Trophoblast cell (in vitro differentiated cells and primary cell): ENCODE data around the gene ADGRF3.

Experiments used
- DNase-seq, 2 donors: peaks; one replicate each; pipeline ENCODE4 v3.0.0-alpha.2; 2016
- H2AFZ ChIP-seq: 2 replicates; pipeline ENCODE4 v1.6.1; 2013; ENCODE audit warnings: low read length, moderate library complexity, mild to moderate bottlenecking; ENCODE audit not compliant: insufficient read depth, poor library complexity
- H2AK5ac ChIP-seq: 2 replicates; pipeline ENCODE4 v1.6.1; 2013; ENCODE audit warnings: mild to moderate bottlenecking, low read length
- H2BK120ac ChIP-seq: 2 replicates; pipeline ENCODE4 v1.6.1; 2013; ENCODE audit warnings: low read length, mild to moderate bottlenecking, moderate library complexity; ENCODE audit not compliant: insufficient read depth, poor library complexity
- H2BK12ac ChIP-seq: 2 replicates; pipeline ENCODE4 v1.6.1; 2013; ENCODE audit warnings: mild to moderate bottlenecking, low read length, moderate library complexity
- H2BK5ac ChIP-seq: 2 replicates; pipeline ENCODE4 v1.6.1; 2013; ENCODE audit warnings: low read length, low read depth, moderate library complexity, mild to moderate bottlenecking; ENCODE audit not compliant: poor library complexity
- H3K14ac ChIP-seq: 2 replicates; pipeline ENCODE4 v1.6.1; 2013; ENCODE audit warnings: mild to moderate bottlenecking, low read length
- H3K18ac ChIP-seq: 2 replicates; pipeline ENCODE4 v1.6.1; 2013; ENCODE audit warnings: mild to moderate bottlenecking, low read length
- H3K23ac ChIP-seq: 2 replicates; pipeline ENCODE4 v1.6.1; 2013; ENCODE audit warnings: low read length
- H3K27ac ChIP-seq: 2 replicates; pipeline ENCODE4 v1.5.1; 2013; ENCODE audit warnings: low read depth, mild to moderate bottlenecking, inconsistent platforms, low read length, moderate library complexity
- H3K27me3 ChIP-seq: 2 replicates; pipeline ENCODE4 v1.6.1; 2013; ENCODE audit warnings: inconsistent platforms, mild to moderate bottlenecking, low read length, moderate library complexity; ENCODE audit not compliant: insufficient read depth
- H3K36me3 ChIP-seq, 2 experiments: 1 replicate in 1 of 2; 2 replicates in 1 of 2; pipeline ENCODE4 v1.6.1; 2013; ENCODE audit warnings: low read length in 2 of 2, mild to moderate bottlenecking in 2 of 2, moderate library complexity in 1 of 2; ENCODE audit not compliant: insufficient read depth in 2 of 2, control insufficient read depth in 1 of 2
- H3K4ac ChIP-seq: 2 replicates; pipeline ENCODE4 v1.6.1; 2013; ENCODE audit warnings: low read depth, mild to moderate bottlenecking, low read length, moderate library complexity
- H3K4me1 ChIP-seq, 2 experiments: 1 replicate in 1 of 2; 2 replicates in 1 of 2; pipeline ENCODE4 v1.6.1; 2013; ENCODE audit warnings: low read length in 2 of 2, mild to moderate bottlenecking in 2 of 2, moderate library complexity in 1 of 2; ENCODE audit not compliant: insufficient read depth in 2 of 2, control insufficient read depth in 1 of 2
- H3K4me2 ChIP-seq: 2 replicates; pipeline ENCODE4 v1.6.1; 2013; ENCODE audit warnings: inconsistent platforms, mild to moderate bottlenecking, low read length, moderate library complexity
- H3K4me3 ChIP-seq: 2 replicates; pipeline ENCODE4 v1.5.1; 2013; ENCODE audit warnings: mild to moderate bottlenecking, low read depth, low read length, inconsistent platforms
- H3K79me1 ChIP-seq: one replicate; pipeline ENCODE4 v1.6.1; 2013; ENCODE audit warnings: low read length
- H3K79me2 ChIP-seq: 2 replicates; pipeline ENCODE4 v1.6.1; 2013; ENCODE audit warnings: low read length, mild to moderate bottlenecking; ENCODE audit not compliant: control insufficient read depth, insufficient read depth, poor library complexity
- H3K9ac ChIP-seq: 2 replicates; pipeline ENCODE4 v1.6.1; 2013; ENCODE audit warnings: mild to moderate bottlenecking, low read length
- H3K9me3 ChIP-seq: 2 replicates; pipeline ENCODE4 v1.6.1; 2013; ENCODE audit warnings: low read depth, mild to moderate bottlenecking, control low read depth, inconsistent platforms, low read length; ENCODE audit not compliant: insufficient read depth
- H4K12ac ChIP-seq: 2 replicates; pipeline ENCODE4 v1.6.1; 2013; ENCODE audit warnings: low read depth, mild to moderate bottlenecking, low read length, moderate library complexity
- H4K8ac ChIP-seq: 2 replicates; pipeline ENCODE4 v1.6.1; 2013; ENCODE audit warnings: low read depth, mild to moderate bottlenecking, low read length, moderate library complexity
- H4K91ac ChIP-seq: one replicate; pipeline ENCODE4 v1.6.1; 2013; ENCODE audit warnings: low read depth, mild to moderate bottlenecking, low read length, moderate library complexity
- WGBS: extraction: QIAGEN DNeasy Blood & Tissue Kit; methylation state at CpG from one replicate; pipeline ENCODE4 v1.1.7; 2013; ENCODE audit warnings: missing lambda C conversion rate; ENCODE audit not compliant: insufficient read length, insufficient coverage; ENCODE audit errors: extremely low coverage; 5-methylcytosine and 5-hydroxymethylcytosine counted together

Gene ADGRF3

GRCh38 chr2:26384597-26384996, 38.0 kb upstream of the ADGRF3 start:
- Histone ChIP-seq H3K14ac (no peak overlapping the region), H2AK5ac (no peak overlapping the region), H2AFZ (no peak overlapping the region), H3K27ac (no peak overlapping the region), H3K79me1 (no peaks in the 10 kb centered on the region), H3K4me1 (no peaks in the 10 kb centered on the region), H4K12ac (no peak overlapping the region), H4K91ac (no peak overlapping the region), H4K8ac (no peak overlapping the region), H3K18ac (no peak overlapping the region), H3K27me3 (no peaks in the 10 kb centered on the region), H2BK12ac (no peak overlapping the region), H3K4me2 (no peak overlapping the region), H3K4me3 (no peak overlapping the region), H3K36me3 (peaks cover 2% of the 10 kb centered on the region in 2 experiments), H3K9ac (no peak overlapping the region), H2BK120ac (no peak overlapping the region), H3K4ac (no peak overlapping the region), H2BK5ac (no peak overlapping the region), H3K9me3 (no peaks in the 10 kb centered on the region), H3K79me2 (no peaks in the 10 kb centered on the region), H3K23ac (no peak overlapping the region)
- no peak for DNase-seq

GRCh38 chr2:26384183-26384582, 37.6 kb upstream of the ADGRF3 start:
- no peak overlapping the region for H3K4ac ChIP-seq
- no peak overlapping the region for H2BK120ac ChIP-seq
- H2BK5ac ChIP-seq: no peak overlapping the region
- no peak overlapping the region for H2BK12ac ChIP-seq
- no peak overlapping the region for H2AK5ac ChIP-seq
- H3K27ac ChIP-seq: no peak overlapping the region
- no peak overlapping the region for H2AFZ ChIP-seq
- H4K12ac ChIP-seq: no peak overlapping the region
- H3K14ac ChIP-seq: no peak overlapping the region
- DNase-seq: peak; percentile 90 to 96
- no peak overlapping the region for H4K91ac ChIP-seq
- H3K79me1 ChIP-seq: no peaks in the 10 kb centered on the region
- no CpG with 5 or more reads among the region's 9 CpGs for WGBS
- no peaks in the 10 kb centered on the region for H3K9me3 ChIP-seq
- H3K4me3 ChIP-seq: no peak overlapping the region
- no peaks in the 10 kb centered on the region for H3K4me1 ChIP-seq
- no peak overlapping the region for H3K4me2 ChIP-seq
- H3K18ac ChIP-seq: no peak overlapping the region
- H3K36me3 ChIP-seq: peaks cover 2% of the 10 kb centered on the region in 2 experiments
- no peaks in the 10 kb centered on the region for H3K27me3 ChIP-seq
- H3K9ac ChIP-seq: no peak overlapping the region
- H4K8ac ChIP-seq: no peak overlapping the region
- no peak overlapping the region for H3K23ac ChIP-seq
- no peaks in the 10 kb centered on the region for H3K79me2 ChIP-seq

- H3K4me1 ChIP-seq: no peaks in the 10 kb centered on the region
- no CpG with 5 or more reads among the region's 3 CpGs for WGBS
- H2AK5ac ChIP-seq: no peak overlapping the region
Measured at GRCh38 chr2:26382564-26382963, 36.0 kb upstream of the ADGRF3 start.

DNA sequence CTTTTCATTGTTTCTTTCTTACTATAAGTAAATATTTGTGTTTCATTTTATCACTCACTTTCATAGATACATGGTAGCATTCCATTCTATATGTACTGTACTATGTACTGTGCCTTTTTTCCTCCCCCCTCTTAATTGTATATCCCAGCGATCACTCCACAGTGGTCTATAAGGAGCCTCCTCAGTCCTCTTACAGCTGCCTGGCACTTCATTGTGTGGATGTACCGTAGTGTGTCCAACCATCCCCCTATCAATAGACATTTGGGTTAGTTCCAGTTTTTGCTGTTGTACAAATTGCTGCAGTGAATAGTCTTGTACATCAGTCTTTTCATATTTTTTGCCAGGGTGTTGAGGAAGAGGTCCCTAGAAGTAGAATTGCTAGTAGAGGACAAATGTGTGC, 33.7 kb upstream of the ADGRF3 start:
- Histone ChIP-seq H4K91ac (no peak overlapping the region), H3K4me2 (no peak overlapping the region), H3K9me3 (no peaks in the 10 kb centered on the region), H3K4ac (no peak overlapping the region), H3K4me1 (no peaks in the 10 kb centered on the region), H2AK5ac (no peak overlapping the region), H3K27me3 (no peaks in the 10 kb centered on the region), H3K4me3 (no peak overlapping the region), H2BK5ac (no peak overlapping the region), H3K36me3 (peaks cover 5 to 7% of the 10 kb centered on the region in 2 experiments), H4K12ac (no peak overlapping the region), H4K8ac (no peak overlapping the region), H2AFZ (no peak overlapping the region), H3K14ac (no peak overlapping the region), H2BK120ac (no peak overlapping the region), H3K79me1 (no peaks in the 10 kb centered on the region), H2BK12ac (no peak overlapping the region), H3K18ac (peak overlapping the region; percentile 53), H3K9ac (no peak overlapping the region), H3K27ac (no peak overlapping the region), H3K79me2 (no peaks in the 10 kb centered on the region), H3K23ac (no peak overlapping the region)
- no CpG with 5 or more reads among the region's 2 CpGs for WGBS
- DNase-seq: no peak

More at GRCh38 chr2:26382564-26382963, 36.0 kb upstream of the ADGRF3 start:
- no peak overlapping the region for H3K23ac ChIP-seq
- no peaks in the 10 kb centered on the region for H3K79me1 ChIP-seq
- no peak overlapping the region for H4K12ac ChIP-seq
- H3K36me3 ChIP-seq: peaks cover 2% of the 10 kb centered on the region in 2 experiments
- H3K79me2 ChIP-seq: no peaks in the 10 kb centered on the region
- H2AFZ ChIP-seq: no peak overlapping the region
- H3K4me3 ChIP-seq: no peak overlapping the region
- no peaks in the 10 kb centered on the region for H3K9me3 ChIP-seq
- H4K91ac ChIP-seq: no peak overlapping the region
- no peak overlapping the region for H3K14ac ChIP-seq
- no peak overlapping the region for H2BK5ac ChIP-seq
- H3K27ac ChIP-seq: no peak overlapping the region
- H3K18ac ChIP-seq: no peak overlapping the region
- DNase-seq: no peak
- H3K4ac ChIP-seq: no peak overlapping the region
- H2BK12ac ChIP-seq: no peak overlapping the region
- no peak overlapping the region for H2BK120ac ChIP-seq
- no peak overlapping the region for H3K9ac ChIP-seq
- H3K4me2 ChIP-seq: no peak overlapping the region
- no peaks in the 10 kb centered on the region for H3K27me3 ChIP-seq
- no peak overlapping the region for H4K8ac ChIP-seq
